Mammary epithelial cell (primary cell): ENCODE data around the gene FGF12.

Source experiments
- EZH2 ChIP-seq: IDR thresholded peaks from 2 replicates; pipeline ENCODE4 v1.6.1; 2012; ENCODE audit warnings: low read length, inconsistent platforms, borderline replicate concordance
- TF ChIP-seq, protein P1 (sequence below), 2 donors: IDR thresholded peaks in 1 of 2; conservative IDR thresholded peaks in 1 of 2; 2 replicates each; pipeline ENCODE4 v1.5.1; 2011 to 2012; ENCODE audit warnings: inconsistent platforms in 2 of 2, low read length in 2 of 2, mild to moderate bottlenecking in 2 of 2, control low read depth in 1 of 2, low read depth in 1 of 2; ENCODE audit not compliant: insufficient read depth in 1 of 2; ENCODE audit errors: extremely low read depth in 1 of 2

DNA sequence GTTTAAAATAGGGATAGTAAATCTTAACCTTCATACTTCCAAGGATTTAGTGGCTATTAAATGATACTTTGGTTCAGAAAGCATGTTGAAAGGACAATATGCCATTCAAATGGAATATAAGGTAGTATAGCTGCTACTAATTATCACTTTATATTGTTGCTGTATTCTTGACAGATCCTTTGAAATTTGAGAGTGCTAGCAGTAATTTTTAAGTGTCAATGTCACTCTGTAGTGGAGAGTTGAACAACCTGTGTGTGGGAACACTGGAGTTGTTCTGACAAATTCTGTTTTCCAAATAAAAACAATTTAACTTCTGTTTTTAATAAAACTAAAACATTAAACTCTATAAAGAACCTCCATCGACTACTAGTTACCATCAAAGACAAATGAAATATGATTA lies 565.7 kb downstream of the FGF12 start:
- TF ChIP-seq, protein P1, sequence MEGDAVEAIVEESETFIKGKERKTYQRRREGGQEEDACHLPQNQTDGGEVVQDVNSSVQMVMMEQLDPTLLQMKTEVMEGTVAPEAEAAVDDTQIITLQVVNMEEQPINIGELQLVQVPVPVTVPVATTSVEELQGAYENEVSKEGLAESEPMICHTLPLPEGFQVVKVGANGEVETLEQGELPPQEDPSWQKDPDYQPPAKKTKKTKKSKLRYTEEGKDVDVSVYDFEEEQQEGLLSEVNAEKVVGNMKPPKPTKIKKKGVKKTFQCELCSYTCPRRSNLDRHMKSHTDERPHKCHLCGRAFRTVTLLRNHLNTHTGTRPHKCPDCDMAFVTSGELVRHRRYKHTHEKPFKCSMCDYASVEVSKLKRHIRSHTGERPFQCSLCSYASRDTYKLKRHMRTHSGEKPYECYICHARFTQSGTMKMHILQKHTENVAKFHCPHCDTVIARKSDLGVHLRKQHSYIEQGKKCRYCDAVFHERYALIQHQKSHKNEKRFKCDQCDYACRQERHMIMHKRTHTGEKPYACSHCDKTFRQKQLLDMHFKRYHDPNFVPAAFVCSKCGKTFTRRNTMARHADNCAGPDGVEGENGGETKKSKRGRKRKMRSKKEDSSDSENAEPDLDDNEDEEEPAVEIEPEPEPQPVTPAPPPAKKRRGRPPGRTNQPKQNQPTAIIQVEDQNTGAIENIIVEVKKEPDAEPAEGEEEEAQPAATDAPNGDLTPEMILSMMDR (conservative IDR thresholded peaks at IDR 0.05 in 1 of 2, IDR thresholded peaks at IDR 0.05 in 1 of 2; ENCODE audit: extremely low read depth in 1 of 2, insufficient read depth in 1 of 2, low read depth in 1 of 2, low read length in 2 of 2), result no peak
- no peak for TF ChIP-seq EZH2
